ENCODE results near the gene PRICKLE4. TPM values are rescaled to one million over a fixed set of nuclear protein-coding genes. Genes with fewer than 3 reads are reported as not detected.

PRICKLE4 gene
- total and polyA plus RNA-seq, 2 experiments from 2014 or later: 0.80 to 4.0 TPM

DNA sequence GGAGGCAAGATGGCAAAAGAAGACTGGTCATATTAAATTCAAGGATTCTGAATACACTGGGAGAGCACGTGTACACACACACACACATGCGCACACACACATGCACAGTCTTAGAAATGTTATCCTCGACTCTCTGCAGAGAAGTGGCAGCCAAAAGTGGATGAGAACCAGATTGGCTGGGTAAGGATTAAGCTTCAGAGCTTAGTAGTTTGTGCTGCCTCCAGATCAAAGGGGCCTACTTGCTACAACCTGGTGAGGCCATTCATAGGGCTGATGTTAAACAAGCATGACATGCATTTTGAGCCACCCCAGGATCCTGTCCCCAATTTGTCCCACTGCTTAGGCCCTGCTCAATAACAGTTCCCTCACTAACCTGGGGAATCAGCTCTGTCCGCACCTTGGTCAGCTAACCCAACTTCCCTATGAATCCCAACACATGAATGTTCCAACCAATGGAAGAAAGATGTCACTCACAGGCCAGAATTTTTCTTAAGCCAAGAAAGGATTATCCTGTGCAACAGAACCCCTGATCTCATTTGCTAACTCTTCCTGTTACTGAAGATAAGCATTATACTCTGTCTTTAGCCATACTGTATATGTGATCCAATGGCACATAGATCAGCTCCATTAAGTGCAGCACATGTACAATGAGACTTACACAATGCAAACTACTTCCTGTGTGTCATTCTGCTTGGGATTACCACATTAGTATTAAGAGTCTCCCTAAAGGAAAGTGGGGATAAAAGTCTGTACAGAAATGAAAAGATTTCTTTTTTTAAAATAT lies 37.9 kb downstream of the PRICKLE4 start:
- Histone ChIP-seq H3K4me3 (no peak overlapping the region), H3K4me2 (no peak overlapping the region), H3K36me3 (replicated peaks; ENCODE audit: insufficient read depth, low read depth) (no peaks in the 10 kb centered on the region), H3K9me3 (ENCODE audit: low read depth) (no peaks in the 10 kb centered on the region), H3K27me3 (no peaks in the 10 kb centered on the region), H3K27ac (no peak overlapping the region), H2AFZ (no peak overlapping the region), H3K4me1 (ENCODE audit: insufficient read depth) (no peaks in the 10 kb centered on the region), H3K79me2 (no peaks in the 10 kb centered on the region), H3K9me2 (replicated peaks; ENCODE audit: insufficient read depth) (no peaks in the 10 kb centered on the region), H4K20me1 (ENCODE audit: insufficient read depth, poor library complexity, severe bottlenecking) (no peaks in the 10 kb centered on the region)
- TF ChIP-seq EZH2 (IDR thresholded peaks at IDR 0.05; ENCODE audit: borderline replicate concordance) (no peak), EZH2phosphoT487 (IDR thresholded peaks at IDR 0.05; ENCODE audit: low read depth, severe bottlenecking, unreplicated experiment) (no peak)
- TF ChIP-seq, protein P1, sequence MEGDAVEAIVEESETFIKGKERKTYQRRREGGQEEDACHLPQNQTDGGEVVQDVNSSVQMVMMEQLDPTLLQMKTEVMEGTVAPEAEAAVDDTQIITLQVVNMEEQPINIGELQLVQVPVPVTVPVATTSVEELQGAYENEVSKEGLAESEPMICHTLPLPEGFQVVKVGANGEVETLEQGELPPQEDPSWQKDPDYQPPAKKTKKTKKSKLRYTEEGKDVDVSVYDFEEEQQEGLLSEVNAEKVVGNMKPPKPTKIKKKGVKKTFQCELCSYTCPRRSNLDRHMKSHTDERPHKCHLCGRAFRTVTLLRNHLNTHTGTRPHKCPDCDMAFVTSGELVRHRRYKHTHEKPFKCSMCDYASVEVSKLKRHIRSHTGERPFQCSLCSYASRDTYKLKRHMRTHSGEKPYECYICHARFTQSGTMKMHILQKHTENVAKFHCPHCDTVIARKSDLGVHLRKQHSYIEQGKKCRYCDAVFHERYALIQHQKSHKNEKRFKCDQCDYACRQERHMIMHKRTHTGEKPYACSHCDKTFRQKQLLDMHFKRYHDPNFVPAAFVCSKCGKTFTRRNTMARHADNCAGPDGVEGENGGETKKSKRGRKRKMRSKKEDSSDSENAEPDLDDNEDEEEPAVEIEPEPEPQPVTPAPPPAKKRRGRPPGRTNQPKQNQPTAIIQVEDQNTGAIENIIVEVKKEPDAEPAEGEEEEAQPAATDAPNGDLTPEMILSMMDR (IDR thresholded peaks at IDR 0.05; ENCODE audit: poor library complexity): no peak
- WGBS (ENCODE audit: low lambda C conversion rate, missing lambda C conversion rate): 76% methylated on average over 4 of the region's 4 CpGs
- DNase-seq (ENCODE audit: low spot score): no peak

DNA sequence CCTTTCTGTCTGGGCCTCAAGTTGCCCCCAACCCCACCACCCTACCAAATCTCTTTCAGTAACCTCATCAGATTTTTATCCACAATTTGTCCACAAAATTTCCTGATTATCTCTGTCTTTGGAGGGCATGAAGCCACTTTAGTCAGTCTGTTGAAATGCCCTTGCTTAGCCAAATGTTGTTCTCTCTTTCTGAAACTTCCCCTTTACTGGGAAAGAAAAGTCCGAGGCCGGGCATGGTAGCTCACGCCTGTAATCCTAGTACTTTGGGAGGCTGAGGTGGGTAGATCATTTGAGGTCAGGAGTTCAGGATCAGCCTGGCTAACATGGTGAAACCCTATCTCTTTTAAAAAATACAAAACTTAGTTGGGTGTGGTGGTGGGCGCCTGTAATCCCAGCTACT lies 40.7 kb downstream of the PRICKLE4 start:
- Histone ChIP-seq H3K9me3 (ENCODE audit: low read depth) (no peaks in the 10 kb centered on the region), H3K27ac (no peak overlapping the region), H2AFZ (no peak overlapping the region), H3K36me3 (replicated peaks; ENCODE audit: insufficient read depth, low read depth) (no peaks in the 10 kb centered on the region), H3K4me3 (no peak overlapping the region), H3K9me2 (replicated peaks; ENCODE audit: insufficient read depth) (no peaks in the 10 kb centered on the region), H3K27me3 (no peaks in the 10 kb centered on the region), H4K20me1 (ENCODE audit: insufficient read depth, poor library complexity, severe bottlenecking) (no peaks in the 10 kb centered on the region), H3K4me1 (ENCODE audit: insufficient read depth) (no peaks in the 10 kb centered on the region), H3K4me2 (no peak overlapping the region), H3K79me2 (no peaks in the 10 kb centered on the region)
- DNase-seq (ENCODE audit: low spot score): no peak
- 100% methylated on average over 4 of the region's 4 CpGs for WGBS (ENCODE audit: low lambda C conversion rate, missing lambda C conversion rate)
- TF ChIP-seq EZH2 (IDR thresholded peaks at IDR 0.05; ENCODE audit: borderline replicate concordance): no peak
- TF ChIP-seq EZH2phosphoT487 (IDR thresholded peaks at IDR 0.05; ENCODE audit: low read depth, severe bottlenecking, unreplicated experiment): no peak
- TF ChIP-seq, protein P1 (IDR thresholded peaks at IDR 0.05; ENCODE audit: poor library complexity): no peak

DNA sequence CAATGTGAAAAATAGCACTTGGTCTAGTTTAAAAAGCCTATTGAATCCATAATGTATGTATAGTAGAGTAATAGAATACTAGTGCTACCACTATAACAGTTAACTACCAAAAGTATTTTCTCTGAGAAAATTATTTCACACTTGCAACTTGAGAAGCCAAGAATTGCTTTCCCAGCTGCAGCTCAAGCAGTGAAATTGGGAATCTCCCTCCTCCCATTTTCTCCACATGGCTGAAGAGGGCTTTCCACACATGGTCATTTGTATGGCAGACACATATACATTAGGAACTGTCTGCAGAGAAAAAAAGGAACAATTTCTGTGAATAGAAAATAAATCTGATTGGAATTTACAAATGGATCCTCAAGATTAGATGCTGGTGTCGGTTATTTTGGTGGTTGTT lies 41.4 kb downstream of the PRICKLE4 start:
- TF ChIP-seq, protein P1 (IDR thresholded peaks at IDR 0.05; ENCODE audit: poor library complexity): no peak
- TF ChIP-seq EZH2 (IDR thresholded peaks at IDR 0.05; ENCODE audit: borderline replicate concordance): no peak
- no peak for TF ChIP-seq EZH2phosphoT487 (IDR thresholded peaks at IDR 0.05; ENCODE audit: low read depth, severe bottlenecking, unreplicated experiment)
- 100% methylated on average over 1 of the region's 1 CpG for WGBS (ENCODE audit: low lambda C conversion rate, missing lambda C conversion rate)
- H3K4me3 ChIP-seq: no peak overlapping the region

More for the DNA sequence above, 41.4 kb downstream of the PRICKLE4 start:
- no peaks in the 10 kb centered on the region for H3K36me3 ChIP-seq (replicated peaks; ENCODE audit: insufficient read depth, low read depth)
- H3K4me1 ChIP-seq (ENCODE audit: insufficient read depth): no peaks in the 10 kb centered on the region
- H3K9me3 ChIP-seq (ENCODE audit: low read depth): no peaks in the 10 kb centered on the region
- H4K20me1 ChIP-seq (ENCODE audit: insufficient read depth, poor library complexity, severe bottlenecking): no peaks in the 10 kb centered on the region
- no peak overlapping the region for H3K4me2 ChIP-seq
- H3K79me2 ChIP-seq: no peaks in the 10 kb centered on the region
- H3K9me2 ChIP-seq (replicated peaks; ENCODE audit: insufficient read depth): no peaks in the 10 kb centered on the region
- no peak for DNase-seq (ENCODE audit: low spot score)
- no peak overlapping the region for H3K27ac ChIP-seq
- no peak overlapping the region for H2AFZ ChIP-seq
- H3K27me3 ChIP-seq: no peaks in the 10 kb centered on the region
